Gastrocnemius medialis (tissue), 4 donors: Measurements from ENCODE around the gene RIPK4. TPM values are rescaled to one million over a fixed set of nuclear protein-coding genes. Genes with fewer than 3 reads are reported as not detected.

Experiments
- ATAC-seq, 2 donors: fragments of 150-250 bp; one replicate each; pipeline ENCODE4 v1.9.1; 2016
- DNase-seq, 2 donors: peaks; one replicate each; pipeline ENCODE4 v3.0.0-alpha.2; 2019
- H3K27ac ChIP-seq, 4 donors: fragments of 200-600 bp; sonication (generic); 1 replicate in 1 of 4; 2 replicates in 3 of 4; pipeline ENCODE4 v1.5.1; 2016 to 2018; ENCODE audit warnings: mild to moderate bottlenecking in 2 of 4, moderate library complexity in 1 of 4
- H3K27me3 ChIP-seq, 3 donors: fragments of 200-600 bp; sonication (generic) in 2 of 3; 1 replicate in 1 of 3; 2 replicates in 2 of 3; pipeline versions ENCODE4 v1.5.1 to v1.6.0; 2016 to 2019; ENCODE audit warnings: mild to moderate bottlenecking in 1 of 3, moderate library complexity in 1 of 3
- H3K36me3 ChIP-seq, 2 donors: fragments of 200-600 bp; sonication (generic) in 1 of 2; one replicate each; pipeline ENCODE4 v1.5.1; 2017 to 2018
- H3K4me1 ChIP-seq, 2 donors: fragments of 200-600 bp; sonication (generic) in 1 of 2; one replicate each; pipeline ENCODE4 v1.5.1; 2016 to 2017; ENCODE audit warnings: mild to moderate bottlenecking in 2 of 2
- H3K4me3 ChIP-seq, 4 donors: fragments of 200-600 bp; sonication (generic) in 3 of 4; 1 replicate in 1 of 4; 2 replicates in 3 of 4; pipeline ENCODE4 v1.5.1; 2016 to 2019; ENCODE audit warnings: mild to moderate bottlenecking in 2 of 4
- H3K9me3 ChIP-seq, 3 donors: fragments of 200-600 bp; sonication (generic) in 2 of 3; 1 replicate in 1 of 3; 2 replicates in 2 of 3; pipeline ENCODE4 v1.5.1; 2016 to 2019
- CTCF ChIP-seq, 5 experiments: fragments of 450-650 bp in 3 of 5; fragments of 200-600 bp in 2 of 5; sonication (generic) in 2 of 5; IDR thresholded peaks in 4 of 5; conservative IDR thresholded peaks in 1 of 5; 1 replicate in 4 of 5; 2 replicates in 1 of 5; pipeline ENCODE4 v1.5.1; 2016 to 2019; ENCODE audit warnings: antibody characterized with exemption in 5 of 5, mild to moderate bottlenecking in 3 of 5, moderate library complexity in 3 of 5
- POLR2A ChIP-seq, 2 donors: fragments of 450-650 bp; IDR thresholded peaks; one replicate each; pipeline ENCODE4 v1.6.1; 2017; ENCODE audit warnings: antibody characterized with exemption in 2 of 2, mild to moderate bottlenecking in 2 of 2, moderate library complexity in 2 of 2
- in situ Hi-C, 4 donors: fragments of 200-750 bp; cut with MboI; loops; one replicate each; pipeline versions ENCODE4 v1.15.0 to v1.8.0; 2017; ENCODE audit warnings: low sequenced_read_pairs in 4 of 4
- intact Hi-C: fragments of 100-400 bp; cut with DNase I; formaldehyde crosslinking; loops from one replicate; pipeline ENCODE4 v1.15.1; 2023; ENCODE audit warnings: low total_unique reads
- total RNA-seq, 4 donors: library from RNA; depleted of rRNA; stranded (reverse); fragments of >200 nt; gene quantifications; one replicate each; pipeline versions ENCODE4 v1.1.0 to v1.2.3, GENCODE V29; 2016

The RIPK4 gene
- total RNA-seq, 4 donors from 2014 or later: 0.04 to 0.07 TPM; not detected in 2

DNA sequence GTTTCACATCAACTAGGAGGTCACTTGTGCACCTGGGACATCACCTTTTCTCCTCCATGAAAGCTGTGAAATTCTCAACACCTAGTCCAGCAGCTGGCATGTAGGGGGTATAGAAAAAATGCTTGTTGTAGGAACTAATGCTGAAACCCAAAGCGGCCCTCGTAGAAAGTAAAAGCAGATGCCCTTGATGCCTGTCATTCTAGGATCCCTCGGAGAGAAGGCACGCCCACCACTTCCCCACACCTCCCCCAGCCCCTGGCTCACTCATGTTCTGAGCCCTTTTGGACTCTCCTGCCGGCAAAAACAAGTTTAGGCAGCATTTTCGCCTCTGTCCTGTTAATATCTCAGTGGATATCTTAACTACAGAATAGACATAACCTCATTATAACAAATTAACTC, 36.5 kb downstream of the RIPK4 start:
- H3K9me3 ChIP-seq: no peaks in the 10 kb centered on the region
- intact Hi-C loops (no loop called here), in situ Hi-C loops (no loop called here)
- no peak for ATAC-seq
- no peak for DNase-seq
- no peaks in the 10 kb centered on the region for H3K4me1 ChIP-seq
- H3K4me3 ChIP-seq: no peak overlapping the region
- no peaks in the 10 kb centered on the region for H3K36me3 ChIP-seq
- H3K27me3 ChIP-seq: peaks cover 0 to 3% (median 3%) of the 10 kb centered on the region in 3 donors
- H3K27ac ChIP-seq: no peak overlapping the region
- no peak for TF ChIP-seq POLR2A (IDR thresholded peaks at IDR 0.05)
- no peak for TF ChIP-seq CTCF (IDR thresholded peaks at IDR 0.05 in 4 of 5, conservative IDR thresholded peaks at IDR 0.05 in 1 of 5)

DNA sequence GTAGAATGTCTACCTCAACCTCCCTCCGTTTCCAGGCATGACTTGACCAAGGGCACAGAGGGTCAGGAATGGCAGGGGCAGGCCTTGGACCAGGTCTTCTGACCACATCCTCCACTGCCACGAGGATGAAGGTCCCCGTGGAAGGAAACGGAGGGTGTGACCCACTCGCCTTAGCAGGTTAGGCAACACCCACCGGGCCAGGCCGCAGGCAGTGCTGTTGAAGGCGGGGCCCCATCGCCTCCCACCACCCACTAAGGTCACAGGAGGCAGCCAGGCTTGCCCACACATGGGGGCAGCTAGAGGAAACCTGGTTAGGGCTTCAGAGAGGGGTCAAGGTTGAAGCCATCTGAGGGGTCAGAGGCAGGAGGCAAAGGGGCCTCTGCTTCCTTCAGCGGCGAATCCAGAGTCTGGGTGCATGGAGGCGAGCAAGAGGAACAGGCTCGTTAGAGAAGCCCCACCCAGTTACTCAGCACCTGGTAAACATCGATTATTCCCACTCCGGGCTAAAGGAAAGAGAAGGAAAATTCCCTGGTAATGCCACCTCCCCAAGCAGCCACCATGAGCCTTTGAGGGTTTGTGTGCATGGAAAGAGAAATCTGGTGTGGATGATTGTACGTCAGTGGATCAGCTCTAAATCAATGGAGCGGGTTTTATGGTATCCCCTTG, 37.0 kb downstream of the RIPK4 start:
- TF ChIP-seq POLR2A (IDR thresholded peaks at IDR 0.05): no peak
- TF ChIP-seq CTCF (IDR thresholded peaks at IDR 0.05 in 4 of 5, conservative IDR thresholded peaks at IDR 0.05 in 1 of 5): no peak
- Histone ChIP-seq H3K27ac (no peak overlapping the region), H3K4me1 (no peaks in the 10 kb centered on the region), H3K9me3 (no peaks in the 10 kb centered on the region), H3K27me3 (peaks cover 0 to 3% (median 3%) of the 10 kb centered on the region in 3 donors), H3K4me3 (no peak overlapping the region), H3K36me3 (no peaks in the 10 kb centered on the region)
- DNase-seq (no peak), ATAC-seq (no peak)
- in situ Hi-C loops (no loop called here), intact Hi-C loops (no loop called here)

- Histone ChIP-seq H3K9me3 (no peaks in the 10 kb centered on the region), H3K36me3 (no peaks in the 10 kb centered on the region), H3K4me1 (no peaks in the 10 kb centered on the region), H3K27me3 (peaks cover 0 to 3% (median 3%) of the 10 kb centered on the region in 3 donors), H3K4me3 (no peak overlapping the region), H3K27ac (no peak overlapping the region)
- TF ChIP-seq CTCF (IDR thresholded peaks at IDR 0.05 in 4 of 5, conservative IDR thresholded peaks at IDR 0.05 in 1 of 5): no peak
- no peak for TF ChIP-seq POLR2A (IDR thresholded peaks at IDR 0.05)
- in situ Hi-C loops: no loop called here
- ATAC-seq: no peak
- intact Hi-C loops: no loop called here
- DNase-seq: no peak
These were observed 38.8 kb downstream of the RIPK4 start for GRCh38 chr21:41727784-41728763.

DNA sequence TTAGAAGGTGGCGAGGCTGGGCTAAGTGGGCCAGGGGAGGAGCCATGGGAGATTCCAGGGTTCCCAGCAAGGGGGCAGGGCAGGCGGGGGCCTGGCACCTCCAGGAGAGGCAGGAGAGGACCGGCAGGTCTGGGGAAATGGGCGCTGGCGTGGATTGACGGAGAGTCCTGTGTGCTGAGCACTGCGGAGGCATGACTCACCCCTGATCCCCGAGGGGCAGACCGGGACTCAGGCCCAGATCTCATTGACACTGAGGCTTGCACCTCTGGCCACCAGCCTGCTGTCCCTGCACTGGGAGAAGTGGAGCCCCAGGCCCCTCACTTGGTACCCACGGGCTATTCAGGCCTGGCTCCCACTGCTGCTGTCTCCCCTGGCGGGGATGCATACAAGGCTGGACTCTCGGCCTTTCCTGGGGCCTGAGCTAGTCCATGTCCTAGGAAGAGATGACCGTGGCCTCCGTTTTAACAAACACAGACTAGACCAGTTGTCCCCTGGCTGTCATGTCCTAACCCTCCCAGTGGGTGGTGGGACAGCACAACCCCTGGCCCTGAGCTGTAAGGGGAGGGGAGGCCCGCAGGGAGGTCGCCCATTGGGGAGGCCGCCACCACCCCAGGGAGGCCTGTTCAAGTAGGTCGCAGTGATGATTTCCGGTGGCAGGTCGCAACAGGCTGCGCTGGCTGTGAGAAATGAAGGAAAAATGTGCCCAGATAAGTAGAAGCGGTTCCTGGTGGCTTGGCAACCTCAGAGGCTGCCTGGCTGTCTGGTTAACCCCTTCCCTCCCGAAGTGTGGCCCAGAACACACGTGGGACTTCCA, 39.7 kb downstream of the RIPK4 start:
- H3K36me3 ChIP-seq: no peaks in the 10 kb centered on the region
- intact Hi-C loops: no loop called here
- in situ Hi-C loops: no loop called here
- H3K4me3 ChIP-seq: no peak overlapping the region
- TF ChIP-seq CTCF (IDR thresholded peaks at IDR 0.05 in 4 of 5, conservative IDR thresholded peaks at IDR 0.05 in 1 of 5): no peak
- no peak for TF ChIP-seq POLR2A (IDR thresholded peaks at IDR 0.05)
- peaks cover 0 to 3% (median 3%) of the 10 kb centered on the region in 3 donors for H3K27me3 ChIP-seq
- H3K4me1 ChIP-seq: no peaks in the 10 kb centered on the region
- no peaks in the 10 kb centered on the region for H3K9me3 ChIP-seq
- ATAC-seq: no peak
- H3K27ac ChIP-seq: no peak overlapping the region
- DNase-seq: peak; percentile 17 to 40
